ENCODE measurements around the gene DUSP12.

DUSP12 gene, protein sequence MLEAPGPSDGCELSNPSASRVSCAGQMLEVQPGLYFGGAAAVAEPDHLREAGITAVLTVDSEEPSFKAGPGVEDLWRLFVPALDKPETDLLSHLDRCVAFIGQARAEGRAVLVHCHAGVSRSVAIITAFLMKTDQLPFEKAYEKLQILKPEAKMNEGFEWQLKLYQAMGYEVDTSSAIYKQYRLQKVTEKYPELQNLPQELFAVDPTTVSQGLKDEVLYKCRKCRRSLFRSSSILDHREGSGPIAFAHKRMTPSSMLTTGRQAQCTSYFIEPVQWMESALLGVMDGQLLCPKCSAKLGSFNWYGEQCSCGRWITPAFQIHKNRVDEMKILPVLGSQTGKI

DNA sequence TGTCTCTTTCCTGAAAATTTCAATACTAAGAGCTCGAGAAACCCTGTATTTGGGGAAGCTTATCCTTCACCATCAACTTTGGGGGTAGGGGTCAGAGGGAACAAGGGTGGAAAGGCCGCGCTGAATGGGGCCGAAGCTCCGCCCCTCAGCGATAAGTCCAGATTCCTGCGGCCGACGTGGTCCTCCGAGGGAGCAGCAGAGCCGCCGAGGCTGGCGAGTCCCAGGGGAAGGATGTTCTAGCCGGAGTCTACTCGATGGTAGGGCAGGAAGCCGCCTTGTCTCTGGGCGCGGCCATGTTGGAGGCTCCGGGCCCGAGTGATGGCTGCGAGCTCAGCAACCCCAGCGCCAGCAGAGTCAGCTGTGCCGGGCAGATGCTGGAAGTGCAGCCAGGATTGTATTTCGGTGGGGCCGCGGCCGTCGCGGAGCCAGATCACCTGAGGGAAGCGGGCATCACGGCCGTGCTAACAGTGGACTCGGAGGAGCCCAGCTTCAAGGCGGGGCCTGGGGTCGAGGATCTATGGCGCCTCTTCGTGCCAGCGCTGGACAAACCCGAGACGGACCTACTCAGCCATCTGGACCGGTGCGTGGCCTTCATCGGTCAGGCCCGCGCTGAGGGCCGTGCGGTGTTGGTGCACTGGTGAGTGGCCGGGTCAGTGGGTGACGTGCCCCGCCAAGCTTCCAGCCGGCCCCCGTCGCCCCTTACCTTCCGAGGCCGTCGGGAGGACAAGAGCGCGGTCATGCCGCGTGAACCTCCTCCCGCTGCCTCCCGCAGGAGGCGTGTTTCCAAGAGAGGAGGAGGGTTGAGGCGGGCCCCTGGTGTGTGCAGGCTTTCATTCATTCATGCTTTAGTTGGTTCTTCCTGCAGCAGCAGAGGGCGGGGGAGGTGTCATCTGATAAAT, at the start of gene DUSP12:
DUSP12 (plus strand) TSS at position 278 of the 899 bp plus-strand sequence; CDS start at position 294, 16 bp downstream.
- Histone ChIP-seq H3K27me3 (peaks cover 37% of the 10 kb centered on the region), H3K4me1 (ENCODE audit: control insufficient read depth in 1 of 2, insufficient read depth in 1 of 2, low read depth in 1 of 2, low read length in 1 of 2) (peaks cover 14 to 18% of the 10 kb centered on the region in 2 experiments), H3K36me3 (peaks cover 28% of the 10 kb centered on the region), H3K4me3 (ENCODE audit: low read depth in 1 of 2, low read length in 1 of 2) (peak within 1 kb of the TSS; percentile 71 to 97), H3K9me3 (no peaks in the 10 kb centered on the region), H3K27ac (peak within 1 kb of the TSS; percentile 63)
- no peak for TF ChIP-seq CTCF (IDR thresholded peaks at IDR 0.05)

GRCh38 chr1:161702250-161702649, 47.3 kb upstream of the DUSP12 start:
- TF ChIP-seq CTCF (IDR thresholded peaks at IDR 0.05) = no peak
- no peaks in the 10 kb centered on the region for H3K9me3 ChIP-seq
- H3K4me1 ChIP-seq (ENCODE audit: control insufficient read depth in 1 of 2, insufficient read depth in 1 of 2, low read depth in 1 of 2, low read length in 1 of 2) = no peaks in the 10 kb centered on the region
- H3K4me3 ChIP-seq (ENCODE audit: low read depth in 1 of 2, low read length in 1 of 2) = no peak overlapping the region
- peaks cover 43% of the 10 kb centered on the region for H3K27me3 ChIP-seq
- no peaks in the 10 kb centered on the region for H3K36me3 ChIP-seq
- no peak overlapping the region for H3K27ac ChIP-seq

GRCh38 chr1:161705537-161705936, 44.0 kb upstream of the DUSP12 start:
- no peak for TF ChIP-seq CTCF (IDR thresholded peaks at IDR 0.05)
- Histone ChIP-seq H3K4me3 (ENCODE audit: low read depth in 1 of 2, low read length in 1 of 2) (no peak overlapping the region), H3K27ac (no peak overlapping the region), H3K36me3 (no peaks in the 10 kb centered on the region), H3K27me3 (peaks cover 38% of the 10 kb centered on the region), H3K4me1 (ENCODE audit: control insufficient read depth in 1 of 2, insufficient read depth in 1 of 2, low read depth in 1 of 2, low read length in 1 of 2) (no peaks in the 10 kb centered on the region), H3K9me3 (no peaks in the 10 kb centered on the region)

- no peak for TF ChIP-seq CTCF (IDR thresholded peaks at IDR 0.05)
- Histone ChIP-seq H3K27ac (no peak overlapping the region), H3K27me3 (peaks cover 34% of the 10 kb centered on the region), H3K4me1 (ENCODE audit: control insufficient read depth in 1 of 2, insufficient read depth in 1 of 2, low read depth in 1 of 2, low read length in 1 of 2) (no peaks in the 10 kb centered on the region), H3K9me3 (no peaks in the 10 kb centered on the region), H3K36me3 (no peaks in the 10 kb centered on the region), H3K4me3 (ENCODE audit: low read depth in 1 of 2, low read length in 1 of 2) (no peak overlapping the region)
Observed at GRCh38 chr1:161706113-161706481, 43.5 kb upstream of the DUSP12 start.

GRCh38 chr1:161706482-161707347, 42.9 kb upstream of the DUSP12 start, which contains the start of gene FCRLA:
TSS of gene FCRLA (plus strand) at chr1:161707229. CDS start at chr1:161707265, 36 bp downstream.
- no peak within 1 kb of the TSS for H3K4me3 ChIP-seq (ENCODE audit: low read depth in 1 of 2, low read length in 1 of 2)
- H3K27me3 ChIP-seq = peaks cover 28% of the 10 kb centered on the region
- no peak within 1 kb of the TSS for H3K27ac ChIP-seq
- no peaks in the 10 kb centered on the region for H3K36me3 ChIP-seq
- TF ChIP-seq CTCF (IDR thresholded peaks at IDR 0.05) = no peak
- no peaks in the 10 kb centered on the region for H3K9me3 ChIP-seq
- H3K4me1 ChIP-seq (ENCODE audit: control insufficient read depth in 1 of 2, insufficient read depth in 1 of 2, low read depth in 1 of 2, low read length in 1 of 2) = no peaks in the 10 kb centered on the region

Measured in neutrophil (primary cell).